Activated T-cell treated with anti-CD3 and anti-CD28 coated beads, Interleukin-2, amount 50 U/mL, for 1 hour (primary cell): Measurements from ENCODE around the gene YBX1.
"Not testable (repeated sequence)": the region's sequence is repeated elsewhere in the genome, so short reads cannot be mapped to it uniquely, and the experiment has no call there.

Experiments used
- DNase-seq: peaks from one replicate; pipeline ENCODE4 v3.0.0-alpha.2; 2020

The YBX1 gene

GRCh38 chr1:42681741-42682483 lies at the start of gene YBX1:
TSS of gene YBX1 (plus strand) at chr1:42682418. CDS start at chr1:42682566, 148 bp downstream.
- DNase-seq = peak; percentile 95

GRCh38 chr1:42639116-42639515 lies 43.1 kb upstream of the YBX1 start:
- no peak for DNase-seq

- DNase-seq = no peak
Measured at GRCh38 chr1:42646056-42646455, 36.2 kb upstream of the YBX1 start.

GRCh38 chr1:42657201-42657600 lies 25.0 kb upstream of the YBX1 start:
- no peak for DNase-seq

- DNase-seq = peak; percentile 94
Measured at GRCh38 chr1:42657981-42658876, 24.0 kb upstream of the YBX1 start, which contains the start of gene PPIH. TSS of gene PPIH (plus strand) at chr1:42658423. CDS start at chr1:42658447, 24 bp downstream.

GRCh38 chr1:42658877-42659337 lies 23.3 kb upstream of the YBX1 start:
- DNase-seq = no peak

- no peak for DNase-seq
Measured at GRCh38 chr1:42660907-42661500, 21.2 kb upstream of the YBX1 start.

- no peak for DNase-seq
Measured at GRCh38 chr1:42669936-42670335, 12.3 kb upstream of the YBX1 start.

GRCh38 chr1:42670425-42670824 lies 11.8 kb upstream of the YBX1 start:
- DNase-seq = no peak

- DNase-seq = no peak
Measured at GRCh38 chr1:42674214-42674613, 8.0 kb upstream of the YBX1 start.

- DNase-seq = no peak
Measured at GRCh38 chr1:42674682-42675081, 7.5 kb upstream of the YBX1 start.

- DNase-seq = no peak
Measured at GRCh38 chr1:42675467-42675866, 6.8 kb upstream of the YBX1 start.

- no peak for DNase-seq
Measured at GRCh38 chr1:42676534-42677087, 5.6 kb upstream of the YBX1 start.

- DNase-seq = no peak
Measured at GRCh38 chr1:42679364-42679983, 2.7 kb upstream of the YBX1 start.

- no peak for DNase-seq
Measured at GRCh38 chr1:42680055-42680454, 2.2 kb upstream of the YBX1 start.

- peak; percentile 24 for DNase-seq
Measured at GRCh38 chr1:42680921-42681683, 1.1 kb upstream of the YBX1 start.

GRCh38 chr1:42682484-42682738 lies 193 bp downstream of the YBX1 start:
- not testable (repeated sequence) for DNase-seq

GRCh38 chr1:42682739-42683531 lies 717 bp downstream of the YBX1 start:
- DNase-seq = peak; percentile 68

- DNase-seq = peak; percentile 24
Measured at GRCh38 chr1:42684139-42684538, 1.9 kb downstream of the YBX1 start.

- no peak for DNase-seq
Measured at GRCh38 chr1:42686418-42686817, 4.2 kb downstream of the YBX1 start.

- no peak for DNase-seq
Measured at GRCh38 chr1:42689912-42690311, 7.7 kb downstream of the YBX1 start.
